A204.1 (cell line): ENCODE measurements around the gene MTNR1A.
"Not testable (repeated sequence)": the region's sequence is repeated elsewhere in the genome, so short reads cannot be mapped to it uniquely, and the experiment has no call there.

Experiments used
- FAIRE-seq: peaks from 2 replicates; lab custom pipeline; 2012; peaks lifted over from hg19 to GRCh38; lab: Jason Lieb, UNC

MTNR1A gene

GRCh38 chr4:186561748-186562147 lies 6.4 kb upstream of the MTNR1A start:
- FAIRE-seq: no peak

GRCh38 chr4:186560647-186561046 lies 5.3 kb upstream of the MTNR1A start:
- FAIRE-seq: no peak

DNA sequence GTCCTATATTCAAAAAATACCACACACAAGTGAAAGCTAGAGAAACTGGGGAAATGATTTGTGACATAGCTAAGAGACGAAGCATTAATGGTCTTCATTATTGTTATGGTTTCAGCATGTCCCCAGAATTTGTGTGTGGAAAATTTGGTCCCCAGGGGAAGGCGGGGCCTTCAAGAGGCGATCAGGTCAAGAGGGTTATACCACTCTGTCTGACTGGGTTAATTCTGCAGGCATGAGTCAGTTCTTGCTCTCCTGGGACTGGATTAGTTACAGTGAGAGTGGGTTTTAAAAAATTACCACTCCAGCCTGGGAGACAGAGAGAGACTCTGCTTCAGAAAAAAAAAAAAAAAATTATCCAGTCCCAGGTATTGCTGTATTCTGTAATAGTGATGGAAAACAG lies 2.1 kb upstream of the MTNR1A start:
- FAIRE-seq: no peak

- no peak for FAIRE-seq
Observed at GRCh38 chr4:186557061-186557460, 1.7 kb upstream of the MTNR1A start.

GRCh38 chr4:186554539-186554913 lies 841 bp downstream of the MTNR1A start:
- no peak for FAIRE-seq

DNA sequence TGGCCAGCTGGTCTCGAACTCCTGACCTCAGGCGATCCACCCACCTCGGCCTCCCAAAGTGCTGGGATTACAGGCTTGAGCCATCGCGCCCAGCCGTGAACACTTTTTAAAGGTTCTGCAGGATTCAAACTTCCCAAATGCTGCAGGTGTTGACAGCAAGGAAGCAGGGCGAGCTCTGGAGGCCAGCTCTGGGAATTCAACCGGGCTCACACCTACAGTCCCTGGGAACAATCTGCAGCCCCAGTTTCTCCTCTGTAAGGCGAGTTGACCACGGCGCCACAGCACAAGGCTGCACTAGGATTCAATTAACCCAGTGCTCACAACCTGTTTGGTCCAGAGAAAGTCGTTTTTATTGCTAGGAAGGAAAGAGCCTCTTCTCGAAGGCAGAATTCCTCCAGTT lies 1.6 kb downstream of the MTNR1A start:
- FAIRE-seq: no peak

DNA sequence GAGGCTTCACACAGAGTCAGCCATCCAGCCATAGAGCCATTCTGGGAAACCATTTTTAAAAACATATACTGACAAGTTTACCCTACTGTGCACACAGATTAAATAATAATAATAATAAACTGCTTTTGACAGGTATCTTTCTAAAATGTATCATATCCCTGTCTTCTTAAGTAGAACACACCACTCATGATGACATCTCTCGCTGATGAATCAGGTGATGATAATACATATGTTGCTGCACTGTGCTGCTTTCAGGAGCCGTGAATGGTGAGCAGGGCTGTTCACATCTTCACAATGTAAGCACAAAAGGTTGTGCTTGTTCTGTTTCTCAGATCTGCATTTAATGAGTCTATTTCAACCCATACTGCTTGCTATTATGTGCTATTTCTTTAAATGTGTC lies 3.5 kb downstream of the MTNR1A start:
- no peak for FAIRE-seq

GRCh38 chr4:186545436-186545835 lies 9.9 kb downstream of the MTNR1A start:
- no peak for FAIRE-seq

DNA sequence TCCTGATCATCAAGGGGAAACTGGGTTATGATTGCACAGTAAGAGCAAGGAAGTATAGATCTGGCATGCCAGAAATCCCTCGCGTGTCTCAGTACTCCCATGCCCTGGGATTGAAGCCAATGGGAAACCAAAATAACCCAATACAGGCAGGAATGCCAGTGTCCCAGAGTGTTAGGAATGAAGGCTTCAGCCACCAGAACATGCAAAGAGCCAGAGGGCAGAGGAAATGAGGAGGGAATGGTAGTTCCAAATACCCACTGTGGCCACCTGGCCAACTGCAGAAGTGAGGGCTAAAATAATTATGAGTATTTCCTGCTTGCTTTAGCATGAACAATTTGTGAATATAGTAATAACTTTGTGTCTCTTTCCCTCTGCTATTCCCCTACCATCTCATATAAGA lies 12.2 kb downstream of the MTNR1A start:
- FAIRE-seq: no peak

DNA sequence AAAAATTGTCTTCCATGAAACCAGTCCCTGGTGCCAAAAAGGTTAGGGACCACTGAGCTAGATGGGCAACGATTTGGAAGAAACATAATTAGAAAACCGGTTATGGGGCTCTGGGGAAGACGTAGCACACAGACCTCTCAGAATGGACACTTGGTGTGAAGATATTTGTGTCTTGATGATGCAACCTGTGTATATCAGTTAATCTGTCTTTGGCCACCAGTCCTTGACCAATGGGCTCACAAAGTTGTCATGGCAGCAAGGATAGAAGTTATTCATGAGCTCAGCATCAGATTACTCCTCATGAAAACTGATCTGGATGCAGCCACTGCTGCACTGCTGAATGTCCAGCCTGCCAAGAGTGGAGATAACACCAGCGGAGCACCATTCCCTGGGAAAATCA lies 13.6 kb downstream of the MTNR1A start:
- no peak for FAIRE-seq

DNA sequence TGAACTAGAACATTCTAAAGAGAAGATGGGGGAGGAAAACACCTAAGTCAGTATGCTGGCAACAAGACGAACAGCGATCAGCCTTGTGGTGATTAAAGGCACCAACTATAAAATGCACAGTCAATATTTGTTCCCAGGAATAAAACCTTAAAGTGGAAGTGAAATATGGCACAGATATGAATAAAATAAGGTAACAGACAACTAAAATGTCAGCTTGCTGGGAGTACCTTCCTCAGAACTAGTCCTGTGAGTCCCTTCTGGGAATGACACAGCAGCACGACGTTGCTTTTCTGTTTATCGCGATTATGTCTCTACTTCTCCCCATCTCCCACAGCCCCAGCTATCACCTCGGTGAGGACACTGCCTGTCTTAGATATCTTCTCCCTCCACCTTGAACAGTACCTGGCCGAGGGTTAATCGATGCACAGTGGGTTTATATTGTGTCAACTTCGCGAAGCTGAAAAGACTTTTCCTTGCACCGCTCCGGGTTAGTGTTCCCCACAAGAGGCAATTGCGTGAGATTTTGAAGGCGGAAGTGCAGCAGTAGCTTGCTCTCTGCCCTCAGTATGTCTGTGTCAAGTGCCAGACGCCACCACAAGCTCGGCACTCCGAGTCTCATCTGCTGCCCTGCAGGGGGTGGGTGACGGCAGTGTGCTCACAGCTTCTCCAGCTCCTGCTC lies 17.4 kb downstream of the MTNR1A start:
- no peak for FAIRE-seq

- no peak for FAIRE-seq
Observed at GRCh38 chr4:186536285-186536684, 19.1 kb downstream of the MTNR1A start.

DNA sequence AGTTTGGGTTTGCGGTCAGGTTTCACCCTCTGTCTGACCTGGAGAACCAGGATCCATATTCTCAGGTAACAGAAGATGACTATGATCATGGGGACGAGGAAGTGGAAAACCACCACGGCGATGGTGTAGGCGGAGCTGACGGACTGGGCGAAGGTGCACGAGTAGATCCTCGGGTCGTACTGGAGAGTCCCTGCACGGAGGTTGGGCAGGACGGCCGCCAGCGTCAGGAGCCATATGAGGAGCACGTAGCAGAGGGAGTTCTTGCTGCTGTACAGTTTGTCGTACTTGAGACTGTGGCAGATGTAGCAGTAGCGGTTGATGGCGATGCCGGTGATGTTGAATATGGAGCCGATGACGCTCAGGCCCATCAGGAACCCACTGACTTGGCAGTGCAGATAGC lies 21.3 kb downstream of the MTNR1A start:
- FAIRE-seq: no peak

GRCh38 chr4:186523927-186524326 lies 31.4 kb downstream of the MTNR1A start:
- not testable (repeated sequence) for FAIRE-seq

DNA sequence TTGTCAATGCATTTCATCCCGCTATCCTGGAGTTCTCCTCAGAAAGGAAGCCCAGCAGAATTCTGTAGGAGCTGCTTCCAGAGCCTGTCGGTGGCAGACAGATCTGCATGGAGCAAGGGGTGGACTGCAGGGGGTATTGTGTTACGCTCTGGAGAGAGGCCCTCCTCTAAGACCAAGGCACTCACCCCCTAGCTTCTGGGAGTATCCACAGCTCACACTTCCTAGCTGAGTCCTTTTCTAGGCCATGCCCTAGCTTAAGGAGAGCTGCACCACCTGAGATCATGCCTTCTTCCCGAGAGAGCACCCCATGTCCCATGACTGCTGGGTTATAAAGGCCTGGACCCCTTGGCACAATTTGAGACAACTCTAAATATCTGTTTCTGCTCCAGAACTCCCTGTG lies 39.1 kb downstream of the MTNR1A start:
- FAIRE-seq: no peak

GRCh38 chr4:186514271-186514950 lies 41.0 kb downstream of the MTNR1A start:
- no peak for FAIRE-seq

GRCh38 chr4:186504771-186505170 lies 50.6 kb downstream of the MTNR1A start:
- FAIRE-seq: not testable (repeated sequence)

DNA sequence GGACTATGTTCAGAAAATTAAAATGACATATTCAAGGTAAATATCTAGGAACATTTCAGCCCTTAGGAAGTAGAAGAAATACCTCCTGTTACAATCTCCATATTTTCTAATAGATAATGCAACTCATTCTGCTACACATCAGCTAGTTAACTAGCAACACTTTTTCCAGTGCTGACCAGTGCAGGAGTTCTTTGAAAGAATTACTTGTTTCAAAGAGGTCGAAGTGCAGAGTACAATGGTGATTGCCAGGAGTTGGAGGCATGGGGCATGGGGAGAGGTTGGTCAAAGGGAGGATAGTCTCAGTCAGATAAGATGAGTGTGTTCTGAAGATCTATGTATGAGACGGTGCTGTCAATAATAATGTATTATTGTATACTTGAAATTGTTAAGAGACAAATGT lies 53.1 kb downstream of the MTNR1A start:
- FAIRE-seq: no peak

DNA sequence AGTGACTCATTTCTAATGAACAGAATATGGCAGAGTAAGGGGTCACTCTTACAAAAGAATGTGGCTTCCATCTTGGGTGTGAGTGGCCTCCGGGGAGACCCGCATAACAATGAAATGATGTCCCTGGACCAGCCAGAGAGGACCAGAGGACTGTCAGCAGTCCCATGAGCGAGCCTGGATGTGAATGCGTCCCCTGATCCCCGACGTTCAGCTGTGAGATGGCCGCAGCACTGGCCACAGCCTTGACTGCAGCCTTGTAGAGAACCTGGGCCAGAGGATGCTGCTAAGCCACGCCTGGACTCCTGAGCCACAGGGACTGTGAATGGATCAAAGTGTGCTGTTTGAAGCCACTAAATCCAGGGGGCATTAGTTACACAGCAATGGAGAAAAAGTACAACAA lies 53.8 kb downstream of the MTNR1A start:
- FAIRE-seq: no peak

GRCh38 chr4:186500721-186501304 lies 54.6 kb downstream of the MTNR1A start:
- no peak for FAIRE-seq

DNA sequence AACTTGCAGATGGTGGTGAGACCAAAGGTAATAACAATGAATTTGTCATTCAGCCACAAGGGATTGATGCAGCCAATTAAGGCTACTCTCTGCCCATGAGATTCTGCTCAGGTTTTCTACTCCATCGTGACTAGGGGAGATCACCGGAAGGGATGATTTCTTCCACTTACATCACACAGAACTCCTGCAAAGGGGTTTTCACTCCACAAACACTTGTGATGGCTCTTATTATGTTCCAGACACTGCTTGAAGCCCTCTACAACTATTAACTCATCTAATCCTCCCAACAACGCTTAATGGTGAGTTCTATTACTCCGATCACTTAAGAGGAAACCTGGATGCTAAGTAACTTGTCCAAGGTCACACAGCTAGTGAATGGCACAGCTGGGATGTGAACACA lies 55.9 kb downstream of the MTNR1A start:
- no peak for FAIRE-seq

GRCh38 chr4:186497043-186497442 lies 58.3 kb downstream of the MTNR1A start:
- FAIRE-seq: no peak

GRCh38 chr4:186494496-186494895 lies 60.9 kb downstream of the MTNR1A start:
- FAIRE-seq: no peak

- FAIRE-seq: no peak
Observed at GRCh38 chr4:186487726-186488125, 67.6 kb downstream of the MTNR1A start.
